CD14-positive monocyte (primary cell): ENCODE data around the gene SSB. TPM values are rescaled to one million over a fixed set of nuclear protein-coding genes. Genes with fewer than 3 reads are reported as not detected.

Source experiments
- DNase-seq, 3 donors: peaks; one replicate each; pipeline ENCODE4 v3.0.0-alpha.2; 2011 to 2022
- H2AFZ ChIP-seq: 2 replicates; pipeline ENCODE4 v1.6.0; 2012; ENCODE audit warnings: mild to moderate bottlenecking, low read depth, low read length, inconsistent platforms; ENCODE audit not compliant: insufficient read depth, poor library complexity, severe bottlenecking
- H3K27ac ChIP-seq, 2 donors: 1 replicate in 1 of 2; 2 replicates in 1 of 2; pipeline ENCODE4 v1.5.1; 2012 to 2013; ENCODE audit warnings: low read length in 2 of 2, control low read depth in 1 of 2, inconsistent platforms in 1 of 2, low read depth in 1 of 2, mild to moderate bottlenecking in 1 of 2
- H3K27me3 ChIP-seq, 2 donors: one replicate each; pipeline versions ENCODE4 v1.6.0 to v1.6.1; 2011 to 2013; ENCODE audit warnings: low read length in 2 of 2; ENCODE audit not compliant: control insufficient read depth in 2 of 2, insufficient read depth in 2 of 2
- H3K36me3 ChIP-seq, 2 donors: replicated peaks in 1 of 2; 1 replicate in 1 of 2; 2 replicates in 1 of 2; pipeline versions ENCODE4 v1.5.1 to v1.6.1; 2012 to 2013; ENCODE audit warnings: low read length in 2 of 2, control low read depth in 1 of 2, inconsistent platforms in 1 of 2, mild to moderate bottlenecking in 1 of 2; ENCODE audit not compliant: insufficient read depth in 2 of 2, control insufficient read depth in 1 of 2
- H3K4me1 ChIP-seq, 2 donors: 1 replicate in 1 of 2; 2 replicates in 1 of 2; pipeline versions ENCODE4 v1.5.1 to v1.6.1; 2012 to 2013; ENCODE audit warnings: low read length in 2 of 2, control low read depth in 1 of 2, inconsistent platforms in 1 of 2, mild to moderate bottlenecking in 1 of 2, moderate library complexity in 1 of 2; ENCODE audit not compliant: insufficient read depth in 2 of 2, control insufficient read depth in 1 of 2
- H3K4me2 ChIP-seq: replicated peaks from 2 replicates; pipeline ENCODE3; 2012; ENCODE audit warnings: low read length, moderate library complexity, mild to moderate bottlenecking; ENCODE audit not compliant: poor library complexity, severe bottlenecking; ENCODE audit errors: extremely low read depth
- H3K4me3 ChIP-seq, 3 experiments: fragments of 200-600 bp in 1 of 3; sonication (generic) in 1 of 3; replicated peaks in 1 of 3; 1 replicate in 2 of 3; 2 replicates in 1 of 3; pipeline ENCODE4 v1.5.1; 2011 to 2013; ENCODE audit warnings: low read length in 3 of 3, mild to moderate bottlenecking in 3 of 3, control low read depth in 2 of 3, low read depth in 2 of 3, inconsistent platforms in 1 of 3, moderate library complexity in 1 of 3
- H3K79me2 ChIP-seq: 2 replicates; pipeline ENCODE4 v1.6.0; 2012; ENCODE audit warnings: mild to moderate bottlenecking, control low read depth, inconsistent platforms, low read length, moderate library complexity; ENCODE audit not compliant: insufficient read depth
- H3K9ac ChIP-seq: 2 replicates; pipeline ENCODE4 v1.6.0; 2017; ENCODE audit warnings: low read length, mild to moderate bottlenecking; ENCODE audit not compliant: insufficient read depth, poor library complexity, severe bottlenecking
- H3K9me3 ChIP-seq, 2 donors: replicated peaks in 1 of 2; 1 replicate in 1 of 2; 2 replicates in 1 of 2; pipeline versions ENCODE4 v1.5.1 to v1.6.1; 2012 to 2013; ENCODE audit warnings: low read length in 2 of 2, control low read depth in 1 of 2; ENCODE audit not compliant: control insufficient read depth in 1 of 2, insufficient read depth in 1 of 2
- H4K20me1 ChIP-seq: 2 replicates; pipeline ENCODE4 v1.6.0; 2012; ENCODE audit warnings: mild to moderate bottlenecking, low read length, control low read depth, moderate library complexity; ENCODE audit not compliant: insufficient read depth
- H3K27ac Mint-ChIP-seq, 7 donors: one replicate each; pipeline ENCODE4 v1.8.0; 2020; ENCODE audit warnings: mild to moderate bottlenecking in 7 of 7, mixed read lengths in 7 of 7, moderate library complexity in 6 of 7, inconsistent platforms in 2 of 7
- H3K27me3 Mint-ChIP-seq, 3 donors: one replicate each; pipeline ENCODE4 v1.8.0; 2021 to 2022; ENCODE audit warnings: low read depth in 3 of 3, mild to moderate bottlenecking in 3 of 3, mixed read lengths in 3 of 3, moderate library complexity in 3 of 3, inconsistent platforms in 1 of 3
- H3K36me3 Mint-ChIP-seq, 2 donors: one replicate each; pipeline ENCODE4 v1.8.0; 2020; ENCODE audit warnings: mixed read lengths in 2 of 2, inconsistent platforms in 1 of 2, mild to moderate bottlenecking in 1 of 2
- H3K4me1 Mint-ChIP-seq: one replicate; pipeline ENCODE4 v1.8.0; 2020; ENCODE audit warnings: mild to moderate bottlenecking, mixed read lengths
- H3K4me3 Mint-ChIP-seq, 2 donors: one replicate each; pipeline ENCODE4 v1.8.0; 2020; ENCODE audit warnings: mild to moderate bottlenecking in 2 of 2, mixed read lengths in 2 of 2, moderate library complexity in 1 of 2
- H3K9me3 Mint-ChIP-seq, 7 donors: one replicate each; pipeline ENCODE4 v1.8.0; 2020 to 2022; ENCODE audit warnings: mixed read lengths in 7 of 7, mild to moderate bottlenecking in 6 of 7, moderate library complexity in 6 of 7, inconsistent platforms in 2 of 7
- CTCF ChIP-seq: fragments of 200-600 bp; IDR thresholded peaks from one replicate; pipeline ENCODE4 v1.8.0; 2022; ENCODE audit warnings: antibody characterized with exemption, mild to moderate bottlenecking
- WGBS: methylation state at CpG from one replicate; pipeline ENCODE4 v1.1.5; 2013; ENCODE audit warnings: missing lambda C conversion rate; ENCODE audit not compliant: insufficient coverage; 5-methylcytosine and 5-hydroxymethylcytosine counted together
- intact Hi-C, 2 donors: fragments of 100-400 bp; cut with micrococcal nuclease; formaldehyde crosslinking; loops; one replicate each; pipeline versions ENCODE4 v1.15.0 to v1.15.1; 2023
- polyA plus RNA-seq, 3 donors: library from polyadenylated mRNA; depleted of rRNA in 1 of 3; unstranded in 2 of 3; stranded (reverse) in 1 of 3; fragments of 300-500 nt in 2 of 3; fragments of >200 nt in 1 of 3; fragmentation: Illumina TruSeq in 2 of 3; gene quantifications; 1 replicate in 2 of 3; 2 replicates in 1 of 3; pipeline ENCODE4 v1.2.3, GENCODE V29; 2012 to 2021

SSB gene
- polyA plus RNA-seq, 3 donors: 32.6 to 88.7 (median 60.2) TPM

- Mint-ChIP-seq H3K4me1 (peaks cover 2% of the 10 kb centered on the region), H3K36me3 (peaks cover 70 to 83% of the 10 kb centered on the region in 2 donors), H3K9me3 (no peaks in the 10 kb centered on the region), H3K27ac (peak overlapping the region in 1 of 7 donors; percentile 8), H3K27me3 (no peaks in the 10 kb centered on the region), H3K4me3 (no peak overlapping the region)
- intact Hi-C loops: no loop called here
- no peaks in the 10 kb centered on the region for H3K4me1 ChIP-seq
- H3K9me3 ChIP-seq: no peaks in the 10 kb centered on the region
- no peak overlapping the region for H3K4me2 ChIP-seq
- H3K36me3 ChIP-seq: peaks cover 76 to 81% of the 10 kb centered on the region in 2 donors
- H4K20me1 ChIP-seq: peaks cover 23% of the 10 kb centered on the region
- no peak overlapping the region for H3K4me3 ChIP-seq
- no peak overlapping the region for H3K9ac ChIP-seq
- H3K27ac ChIP-seq: no peak overlapping the region
- no peak for TF ChIP-seq CTCF
- no peak for DNase-seq
- H2AFZ ChIP-seq: no peak overlapping the region
- H3K27me3 ChIP-seq: no peaks in the 10 kb centered on the region
- peaks cover 28% of the 10 kb centered on the region for H3K79me2 ChIP-seq
These were observed 7.9 kb downstream of the SSB start for GRCh38 chr2:169806586-169806985.

GRCh38 chr2:169808221-169808620, 9.6 kb downstream of the SSB start:
- Mint-ChIP-seq H3K27ac (no peak overlapping the region), H3K36me3 (peaks cover 67 to 84% of the 10 kb centered on the region in 2 donors)

More at GRCh38 chr2:169808221-169808620, 9.6 kb downstream of the SSB start:
- no peaks in the 10 kb centered on the region for H3K27me3 ChIP-seq
- H3K4me3 ChIP-seq: no peak overlapping the region
- H3K27ac ChIP-seq: no peak overlapping the region
- DNase-seq: no peak
- WGBS: 100% methylated on average over 2 of the region's 4 CpGs
- no peaks in the 10 kb centered on the region for H3K9me3 ChIP-seq
- no peak for TF ChIP-seq CTCF
- peaks cover 14% of the 10 kb centered on the region for H4K20me1 ChIP-seq
- Mint-ChIP-seq H3K9me3 (no peaks in the 10 kb centered on the region), H3K4me3 (no peak overlapping the region), H3K4me1 (no peaks in the 10 kb centered on the region), H3K27me3 (no peaks in the 10 kb centered on the region)
- H3K4me2 ChIP-seq: no peak overlapping the region
- H3K36me3 ChIP-seq: peaks cover 80 to 82% of the 10 kb centered on the region in 2 donors
- H3K79me2 ChIP-seq: peaks cover 12% of the 10 kb centered on the region
- no peak overlapping the region for H2AFZ ChIP-seq
- H3K4me1 ChIP-seq: no peaks in the 10 kb centered on the region
- intact Hi-C loops: no loop called here
- no peak overlapping the region for H3K9ac ChIP-seq
